ENCODE measurements around the gene ARHGAP9.
A peak's percentile ranks its signal among the peaks of the same experiment; 100 is the strongest.
"Not testable (repeated sequence)": the region's sequence is repeated elsewhere in the genome, so short reads cannot be mapped to it uniquely, and the experiment has no call there.

Gene ARHGAP9

DNA sequence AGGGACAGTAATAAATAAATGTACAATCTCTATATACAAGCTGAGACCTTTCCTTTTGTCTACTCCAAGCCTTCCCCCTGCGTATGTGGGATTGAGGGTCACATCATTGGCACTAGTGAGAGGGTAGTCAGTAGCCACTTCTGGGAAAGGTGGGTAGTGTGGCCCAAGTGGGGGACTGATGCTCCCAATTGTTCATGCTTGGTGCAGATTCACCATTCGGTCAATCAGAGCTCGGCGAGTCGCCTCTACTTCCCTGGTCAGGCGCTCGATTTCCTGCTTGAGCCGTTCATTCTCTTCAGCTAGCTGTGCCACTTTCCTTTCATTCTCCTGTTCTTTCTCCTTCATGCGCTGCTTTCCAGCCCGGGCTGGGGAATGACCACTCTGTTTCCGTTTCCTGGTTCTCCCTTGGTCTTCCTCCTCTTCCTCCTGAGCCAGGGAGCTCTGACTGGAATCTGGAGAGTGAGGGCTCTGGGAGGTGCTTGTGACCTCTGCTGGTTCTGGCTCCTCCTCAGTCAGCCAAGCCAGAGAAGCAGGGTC, 37.0 kb upstream of the ARHGAP9 start:
- no peaks in the 10 kb centered on the region for H3K9me3 ChIP-seq (ENCODE audit: control insufficient read depth, low read length)

GRCh38 chr12:57515934-57516541, 36.4 kb upstream of the ARHGAP9 start:
- H3K4me1 ChIP-seq (ENCODE audit: control insufficient read depth, insufficient read depth, low read length, poor library complexity, severe bottlenecking): peaks cover 22% of the 10 kb centered on the region
- 97% methylated on average over 8 to 9 of the region's 11 CpGs for WGBS, 2 experiments (ENCODE audit: insufficient coverage in 2 of 2)
- H3K27ac ChIP-seq (ENCODE audit: low read depth, low read length, severe bottlenecking): peak overlapping the region; percentile 36
- H3K36me3 ChIP-seq (ENCODE audit: control insufficient read depth, insufficient read depth, low read length): peaks cover 85% of the 10 kb centered on the region
- no peaks in the 10 kb centered on the region for H3K9me3 ChIP-seq (ENCODE audit: control insufficient read depth, low read length)
- no peak overlapping the region for H3K4me3 ChIP-seq (ENCODE audit: extremely low read depth, insufficient read depth, low read length, poor library complexity, severe bottlenecking)

More for the DNA sequence above, 37.0 kb upstream of the ARHGAP9 start:
- Histone ChIP-seq H3K36me3 (ENCODE audit: control insufficient read depth, insufficient read depth, low read length) (peaks cover 79% of the 10 kb centered on the region), H3K4me1 (ENCODE audit: control insufficient read depth, insufficient read depth, low read length, poor library complexity, severe bottlenecking) (peaks cover 28% of the 10 kb centered on the region), H3K4me3 (ENCODE audit: extremely low read depth, insufficient read depth, low read length, poor library complexity, severe bottlenecking) (no peak overlapping the region), H3K27ac (ENCODE audit: low read depth, low read length, severe bottlenecking) (peak overlapping the region; percentile 71)
- 97 to 98% methylated on average over 8 to 9 of the region's 11 CpGs for WGBS, 2 experiments (ENCODE audit: insufficient coverage in 2 of 2)

GRCh38 chr12:57515408-57515933, 35.8 kb upstream of the ARHGAP9 start:
- H3K9me3 ChIP-seq (ENCODE audit: control insufficient read depth, low read length): no peaks in the 10 kb centered on the region
- peak overlapping the region; percentile 36 for H3K27ac ChIP-seq (ENCODE audit: low read depth, low read length, severe bottlenecking)
- no peak overlapping the region for H3K4me3 ChIP-seq (ENCODE audit: extremely low read depth, insufficient read depth, low read length, poor library complexity, severe bottlenecking)
- 94% methylated on average over 2 of the region's 3 CpGs; no CpG with 5 or more reads in 1 of the 2 experiments for WGBS, 2 experiments (ENCODE audit: insufficient coverage in 2 of 2)
- H3K36me3 ChIP-seq (ENCODE audit: control insufficient read depth, insufficient read depth, low read length): peaks cover 91% of the 10 kb centered on the region
- H3K4me1 ChIP-seq (ENCODE audit: control insufficient read depth, insufficient read depth, low read length, poor library complexity, severe bottlenecking): peaks cover 22% of the 10 kb centered on the region

DNA sequence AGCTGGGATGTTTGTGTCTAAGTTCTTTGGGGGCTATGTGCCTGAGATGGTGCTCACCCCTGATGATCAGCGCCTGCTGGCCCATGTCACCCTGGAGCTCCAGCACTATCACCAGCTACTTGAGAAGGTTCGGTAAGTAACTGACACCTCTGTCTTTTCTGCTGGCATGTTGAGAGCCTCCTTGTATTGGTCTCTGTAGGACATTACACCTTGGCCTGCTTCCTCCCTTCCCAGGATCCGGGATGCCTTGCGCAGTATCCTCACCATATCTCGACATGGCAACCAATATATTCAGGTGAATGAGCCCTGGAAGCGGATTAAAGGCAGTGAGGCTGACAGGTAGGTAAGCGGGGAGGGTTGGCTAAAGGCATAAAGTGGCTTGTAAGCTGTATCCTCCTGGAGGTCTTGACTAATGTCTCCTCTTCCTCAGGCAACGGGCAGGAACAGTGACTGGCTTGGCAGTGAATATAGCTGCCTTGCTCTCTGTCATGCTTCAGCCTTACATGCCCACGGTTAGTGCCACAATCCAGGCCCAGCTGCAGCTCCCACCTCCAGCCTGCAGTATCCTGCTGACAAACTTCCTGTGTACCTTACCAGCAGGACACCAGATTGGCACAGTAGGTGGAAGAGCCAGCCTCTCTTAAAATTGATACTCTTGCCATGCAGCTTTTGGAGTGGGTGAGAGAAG, 35.2 kb upstream of the ARHGAP9 start:
- peaks cover 22% of the 10 kb centered on the region for H3K4me1 ChIP-seq (ENCODE audit: control insufficient read depth, insufficient read depth, low read length, poor library complexity, severe bottlenecking)
- no peak overlapping the region for H3K4me3 ChIP-seq (ENCODE audit: extremely low read depth, insufficient read depth, low read length, poor library complexity, severe bottlenecking)
- H3K9me3 ChIP-seq (ENCODE audit: control insufficient read depth, low read length): no peaks in the 10 kb centered on the region
- H3K27ac ChIP-seq (ENCODE audit: low read depth, low read length, severe bottlenecking): no peak overlapping the region
- peaks cover 95% of the 10 kb centered on the region for H3K36me3 ChIP-seq (ENCODE audit: control insufficient read depth, insufficient read depth, low read length)
- WGBS, 2 experiments (ENCODE audit: insufficient coverage in 2 of 2): 97 to 100% methylated on average over 4 to 5 of the region's 9 CpGs

GRCh38 chr12:57514246-57514645, 34.6 kb upstream of the ARHGAP9 start:
- H3K27ac ChIP-seq (ENCODE audit: low read depth, low read length, severe bottlenecking); H3K9me3 ChIP-seq (ENCODE audit: control insufficient read depth, low read length); H3K4me3 ChIP-seq (ENCODE audit: extremely low read depth, insufficient read depth, low read length, poor library complexity, severe bottlenecking): not testable (repeated sequence)
- H3K4me1 ChIP-seq (ENCODE audit: control insufficient read depth, insufficient read depth, low read length, poor library complexity, severe bottlenecking): peaks cover 22% of the 10 kb centered on the region
- H3K36me3 ChIP-seq (ENCODE audit: control insufficient read depth, insufficient read depth, low read length): peaks cover 96% of the 10 kb centered on the region
- WGBS, 2 experiments (ENCODE audit: insufficient coverage in 2 of 2): 97% methylated on average over 8 to 9 of the region's 9 CpGs

DNA sequence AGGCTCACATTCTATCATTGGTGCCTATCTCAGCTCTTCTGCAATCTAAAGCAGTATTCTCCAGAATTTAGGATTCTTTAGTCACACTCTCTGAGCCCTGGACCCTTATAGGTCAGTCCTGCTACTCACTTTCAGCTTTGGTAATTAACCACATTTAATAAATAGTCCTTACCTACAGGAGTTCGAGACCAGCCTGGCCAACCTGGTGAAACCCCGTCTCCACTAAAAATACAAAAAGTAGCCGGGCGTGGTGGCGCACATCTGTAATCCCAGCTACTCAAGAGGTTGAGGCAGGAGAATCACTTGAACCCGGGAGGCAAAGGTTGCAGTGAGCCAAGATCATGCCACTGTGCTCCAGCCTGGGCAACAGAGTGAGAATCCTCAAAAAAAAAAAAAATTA, 34.0 kb upstream of the ARHGAP9 start:
- WGBS, 2 experiments (ENCODE audit: insufficient coverage in 2 of 2): 96% methylated on average over 6 of the region's 6 CpGs; no CpG with 5 or more reads in 1 of the 2 experiments
- H3K36me3 ChIP-seq (ENCODE audit: control insufficient read depth, insufficient read depth, low read length): peaks cover 95% of the 10 kb centered on the region
- H3K27ac ChIP-seq (ENCODE audit: low read depth, low read length, severe bottlenecking): not testable (repeated sequence)

DNA sequence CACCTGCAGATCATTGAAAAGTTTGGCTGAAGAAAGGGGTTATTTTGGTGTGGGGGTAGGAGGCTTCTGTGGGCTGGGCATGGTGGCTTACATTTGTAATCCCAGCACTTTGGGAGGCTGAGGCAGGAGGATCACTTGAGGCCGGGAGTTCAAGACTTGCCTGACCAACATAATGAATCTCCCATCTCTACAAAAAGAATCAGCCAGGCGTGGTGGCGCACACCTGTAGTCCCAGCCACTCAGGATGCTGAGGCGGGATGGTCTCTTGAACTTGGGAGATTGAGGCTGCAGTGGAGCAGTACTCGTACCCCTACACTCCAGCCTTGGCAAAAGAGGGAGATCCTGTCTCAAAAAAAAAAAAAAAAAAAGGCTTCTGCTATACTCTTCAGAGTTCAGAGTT, 33.6 kb upstream of the ARHGAP9 start:
- 100% methylated on average over 1 of the region's 5 CpGs for WGBS, 2 experiments (ENCODE audit: insufficient coverage in 2 of 2)
- Histone ChIP-seq H3K4me3 (ENCODE audit: extremely low read depth, insufficient read depth, low read length, poor library complexity, severe bottlenecking) (no peak overlapping the region), H3K4me1 (ENCODE audit: control insufficient read depth, insufficient read depth, low read length, poor library complexity, severe bottlenecking) (peaks cover 20% of the 10 kb centered on the region), H3K36me3 (ENCODE audit: control insufficient read depth, insufficient read depth, low read length) (peaks cover 94% of the 10 kb centered on the region), H3K9me3 (ENCODE audit: control insufficient read depth, low read length) (no peaks in the 10 kb centered on the region), H3K27ac (ENCODE audit: low read depth, low read length, severe bottlenecking) (no peak overlapping the region)

More for the DNA sequence above, 34.0 kb upstream of the ARHGAP9 start:
- not testable (repeated sequence) for H3K4me3 ChIP-seq (ENCODE audit: extremely low read depth, insufficient read depth, low read length, poor library complexity, severe bottlenecking); H3K9me3 ChIP-seq (ENCODE audit: control insufficient read depth, low read length)
- H3K4me1 ChIP-seq (ENCODE audit: control insufficient read depth, insufficient read depth, low read length, poor library complexity, severe bottlenecking): peaks cover 22% of the 10 kb centered on the region

DNA sequence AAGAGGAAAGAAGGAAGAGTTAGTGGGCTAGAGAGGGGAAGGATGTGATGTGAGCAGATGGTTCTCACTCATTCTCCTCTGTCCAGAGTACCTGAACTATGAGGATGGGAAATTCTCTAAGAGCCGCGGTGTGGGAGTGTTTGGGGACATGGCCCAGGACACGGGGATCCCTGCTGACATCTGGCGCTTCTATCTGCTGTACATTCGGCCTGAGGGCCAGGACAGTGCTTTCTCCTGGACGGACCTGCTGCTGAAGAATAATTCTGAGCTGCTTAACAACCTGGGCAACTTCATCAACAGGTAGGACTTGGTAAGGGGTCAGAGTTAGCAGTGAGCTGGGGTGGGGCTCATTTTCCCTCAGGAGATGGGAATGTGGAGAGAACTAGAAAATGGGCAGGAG, 33.0 kb upstream of the ARHGAP9 start:
- WGBS, 2 experiments (ENCODE audit: insufficient coverage in 2 of 2): 94 to 98% methylated on average over 6 of the region's 6 CpGs
- H3K4me3 ChIP-seq (ENCODE audit: extremely low read depth, insufficient read depth, low read length, poor library complexity, severe bottlenecking): no peak overlapping the region
- no peaks in the 10 kb centered on the region for H3K9me3 ChIP-seq (ENCODE audit: control insufficient read depth, low read length)
- peaks cover 88% of the 10 kb centered on the region for H3K36me3 ChIP-seq (ENCODE audit: control insufficient read depth, insufficient read depth, low read length)
- no peak overlapping the region for H3K27ac ChIP-seq (ENCODE audit: low read depth, low read length, severe bottlenecking)
- peaks cover 13% of the 10 kb centered on the region for H3K4me1 ChIP-seq (ENCODE audit: control insufficient read depth, insufficient read depth, low read length, poor library complexity, severe bottlenecking)

GRCh38 chr12:57511588-57512325, 32.1 kb upstream of the ARHGAP9 start:
- 100% methylated on average over 3 to 4 of the region's 7 CpGs for WGBS, 2 experiments (ENCODE audit: insufficient coverage in 2 of 2)
- Histone ChIP-seq H3K4me3 (ENCODE audit: extremely low read depth, insufficient read depth, low read length, poor library complexity, severe bottlenecking) (no peak overlapping the region), H3K4me1 (ENCODE audit: control insufficient read depth, insufficient read depth, low read length, poor library complexity, severe bottlenecking) (peaks cover 6% of the 10 kb centered on the region), H3K9me3 (ENCODE audit: control insufficient read depth, low read length) (no peaks in the 10 kb centered on the region), H3K36me3 (ENCODE audit: control insufficient read depth, insufficient read depth, low read length) (peaks cover 79% of the 10 kb centered on the region), H3K27ac (ENCODE audit: low read depth, low read length, severe bottlenecking) (no peak overlapping the region)

GRCh38 chr12:57511161-57511560, 31.5 kb upstream of the ARHGAP9 start:
- H3K27ac ChIP-seq (ENCODE audit: low read depth, low read length, severe bottlenecking): no peak overlapping the region
- H3K4me1 ChIP-seq (ENCODE audit: control insufficient read depth, insufficient read depth, low read length, poor library complexity, severe bottlenecking): peaks cover 1% of the 10 kb centered on the region
- H3K9me3 ChIP-seq (ENCODE audit: control insufficient read depth, low read length): peaks cover 4% of the 10 kb centered on the region
- WGBS, 2 experiments (ENCODE audit: insufficient coverage in 2 of 2): 95 to 100% methylated on average over 1 to 3 of the region's 4 CpGs
- H3K36me3 ChIP-seq (ENCODE audit: control insufficient read depth, insufficient read depth, low read length): peaks cover 79% of the 10 kb centered on the region
- H3K4me3 ChIP-seq (ENCODE audit: extremely low read depth, insufficient read depth, low read length, poor library complexity, severe bottlenecking): no peak overlapping the region
